ENCODE data around the gene FASN. TPM values are rescaled to one million over a fixed set of nuclear protein-coding genes. Genes with fewer than 3 reads are reported as not detected.

Gene FASN
- total and polyA plus RNA-seq, 8 donors: 22.8 to 268 (median 81.6) TPM

DNA sequence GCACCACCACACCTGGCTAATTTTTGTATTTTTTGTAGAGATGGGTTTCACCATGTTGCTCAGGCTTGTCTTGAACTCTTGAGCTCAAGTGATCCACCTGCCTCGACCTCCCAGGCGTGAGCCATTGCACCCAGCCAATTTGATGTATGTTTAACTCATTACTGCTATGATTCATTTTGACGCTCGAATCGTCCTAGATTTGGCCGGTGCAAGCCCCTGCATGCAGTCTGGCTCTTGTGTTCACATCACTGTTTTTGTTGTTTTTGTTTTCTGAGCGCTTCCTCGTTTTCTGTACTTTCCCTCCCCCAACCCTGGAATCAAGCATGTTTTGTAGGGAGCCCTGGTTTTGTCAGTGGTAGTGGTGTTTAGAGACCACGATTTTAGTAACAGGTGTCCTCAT is 24.6 kb downstream of the FASN start:
- WGBS, 5 donors: 80 to 86% (median 84%) methylated on average over 9 of the region's 9 CpGs
- H3K27me3 ChIP-seq: no peaks in the 10 kb centered on the region
- no peak for DNase-seq
- peaks cover 0 to 9% (median 7%) of the 10 kb centered on the region in 4 donors for H3K36me3 ChIP-seq
- intact Hi-C loops (cut with DNase I; ENCODE audit: low total_unique reads): no loop called here
- H3K4me1 ChIP-seq: no peaks in the 10 kb centered on the region
- no peaks in the 10 kb centered on the region for H3K9me3 ChIP-seq
- no peak for TF ChIP-seq POLR2A (IDR thresholded peaks at IDR 0.05)
- TF ChIP-seq, protein P1, sequence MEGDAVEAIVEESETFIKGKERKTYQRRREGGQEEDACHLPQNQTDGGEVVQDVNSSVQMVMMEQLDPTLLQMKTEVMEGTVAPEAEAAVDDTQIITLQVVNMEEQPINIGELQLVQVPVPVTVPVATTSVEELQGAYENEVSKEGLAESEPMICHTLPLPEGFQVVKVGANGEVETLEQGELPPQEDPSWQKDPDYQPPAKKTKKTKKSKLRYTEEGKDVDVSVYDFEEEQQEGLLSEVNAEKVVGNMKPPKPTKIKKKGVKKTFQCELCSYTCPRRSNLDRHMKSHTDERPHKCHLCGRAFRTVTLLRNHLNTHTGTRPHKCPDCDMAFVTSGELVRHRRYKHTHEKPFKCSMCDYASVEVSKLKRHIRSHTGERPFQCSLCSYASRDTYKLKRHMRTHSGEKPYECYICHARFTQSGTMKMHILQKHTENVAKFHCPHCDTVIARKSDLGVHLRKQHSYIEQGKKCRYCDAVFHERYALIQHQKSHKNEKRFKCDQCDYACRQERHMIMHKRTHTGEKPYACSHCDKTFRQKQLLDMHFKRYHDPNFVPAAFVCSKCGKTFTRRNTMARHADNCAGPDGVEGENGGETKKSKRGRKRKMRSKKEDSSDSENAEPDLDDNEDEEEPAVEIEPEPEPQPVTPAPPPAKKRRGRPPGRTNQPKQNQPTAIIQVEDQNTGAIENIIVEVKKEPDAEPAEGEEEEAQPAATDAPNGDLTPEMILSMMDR (IDR thresholded peaks at IDR 0.05): no peak
- no peak for TF ChIP-seq EP300 (IDR thresholded peaks at IDR 0.05)
- no peak for TF ChIP-seq POLR2AphosphoS5 (IDR thresholded peaks at IDR 0.05)
- H3K27ac ChIP-seq: no peak overlapping the region
- H3K4me3 ChIP-seq: no peak overlapping the region

DNA sequence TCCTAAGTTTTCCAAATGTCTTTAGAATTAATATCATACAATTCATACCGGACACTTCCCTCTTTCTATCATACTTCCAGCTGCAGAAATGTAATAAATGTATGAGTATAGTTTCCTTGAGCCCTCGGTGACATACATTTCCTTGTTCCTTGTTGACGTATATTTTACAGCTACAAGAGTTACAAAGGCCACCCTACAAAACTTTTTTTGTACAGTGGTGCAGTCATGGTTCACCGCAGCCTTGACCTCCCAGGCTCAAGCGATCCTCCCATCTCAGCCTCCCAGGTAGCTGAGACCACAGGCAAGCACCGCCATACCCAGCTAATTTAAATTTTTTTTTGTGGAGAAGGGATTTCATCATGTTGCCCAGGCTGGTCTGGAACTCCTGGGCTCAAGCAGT is 25.2 kb downstream of the FASN start:
- Histone ChIP-seq H3K36me3 (peaks cover 0 to 3% (median under 1%) of the 10 kb centered on the region in 4 donors), H3K27me3 (no peaks in the 10 kb centered on the region), H3K4me1 (no peaks in the 10 kb centered on the region), H3K27ac (no peak overlapping the region), H3K4me3 (no peak overlapping the region), H3K9me3 (no peaks in the 10 kb centered on the region)
- DNase-seq: no peak
- TF ChIP-seq, protein P1 (IDR thresholded peaks at IDR 0.05): no peak
- no peak for TF ChIP-seq POLR2A (IDR thresholded peaks at IDR 0.05)
- TF ChIP-seq POLR2AphosphoS5 (IDR thresholded peaks at IDR 0.05): no peak
- TF ChIP-seq EP300 (IDR thresholded peaks at IDR 0.05): no peak
- 66 to 80% (median 75%) methylated on average over 6 of the region's 6 CpGs for WGBS, 5 donors
- intact Hi-C loops (cut with DNase I; ENCODE audit: low total_unique reads): no loop called here

DNA sequence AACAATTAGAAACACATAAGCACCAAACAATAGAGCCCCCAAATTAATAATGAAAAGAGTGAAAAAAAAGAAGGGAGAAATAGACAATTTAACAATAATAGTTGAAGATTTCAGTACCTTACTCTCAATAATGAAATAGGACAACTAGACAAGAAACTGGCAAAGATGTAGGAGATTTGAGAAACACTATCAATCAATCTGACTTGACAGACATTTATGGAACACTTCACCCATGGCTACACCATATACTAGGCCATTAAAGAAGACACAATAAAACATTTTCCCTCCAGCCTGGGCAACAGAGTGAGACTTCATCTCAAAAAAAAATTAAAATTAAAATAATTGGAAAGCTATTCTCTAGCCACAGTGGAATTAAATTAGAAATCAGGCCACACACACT is 27.4 kb downstream of the FASN start:
- Histone ChIP-seq H3K36me3 (no peaks in the 10 kb centered on the region), H3K4me1 (peaks cover 9 to 12% (median 9%) of the 10 kb centered on the region in 4 donors), H3K9me3 (no peaks in the 10 kb centered on the region), H3K4me3 (no peak overlapping the region), H3K27ac (no peak overlapping the region), H3K27me3 (no peaks in the 10 kb centered on the region)
- TF ChIP-seq POLR2A (IDR thresholded peaks at IDR 0.05): no peak
- no peak for TF ChIP-seq POLR2AphosphoS5 (IDR thresholded peaks at IDR 0.05)
- TF ChIP-seq, protein P1 (IDR thresholded peaks at IDR 0.05): no peak
- no peak for TF ChIP-seq EP300 (IDR thresholded peaks at IDR 0.05)
- no peak for DNase-seq
- intact Hi-C loops (cut with DNase I; ENCODE audit: low total_unique reads): no loop called here

DNA sequence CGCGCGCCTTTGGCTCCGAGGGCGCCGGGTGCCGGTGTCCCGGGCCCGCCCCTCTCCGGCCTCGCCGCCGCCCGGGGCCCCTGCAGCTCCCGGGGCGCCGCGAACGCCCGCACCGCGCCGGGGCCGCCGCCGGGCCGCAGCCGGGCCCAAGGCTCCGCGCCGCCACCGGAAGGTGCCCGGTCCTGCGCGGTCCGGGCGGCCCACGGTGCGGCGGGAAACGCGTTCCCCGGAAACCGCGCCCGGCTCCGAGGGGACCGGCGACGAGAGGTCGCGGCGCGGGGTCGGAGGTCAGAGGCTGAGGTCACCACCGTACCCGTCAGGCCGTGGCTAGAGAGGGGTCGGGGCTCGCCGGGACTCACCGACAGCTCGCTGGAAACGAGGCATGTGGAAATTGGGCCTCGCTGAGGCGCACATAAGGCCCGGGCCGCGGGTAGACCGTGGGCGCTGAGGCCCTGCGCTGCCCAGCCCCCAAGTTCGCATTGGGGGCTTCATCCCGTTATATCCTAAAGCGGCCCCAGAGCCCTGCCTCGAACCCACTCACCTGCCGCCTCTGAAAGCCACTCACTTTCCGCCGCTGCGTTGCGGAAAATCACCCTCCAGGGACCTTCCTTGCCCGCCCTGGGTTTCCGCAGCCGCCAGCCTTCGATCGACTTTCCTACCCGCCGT is 32.3 kb downstream of the FASN start, which contains the start of gene DUS1L:
DUS1L (minus strand) TSS at position 167 of the 666 bp plus-strand sequence. CDS start 745 bp downstream, outside the sequence.
- H3K36me3 ChIP-seq: peaks cover 22 to 36% (median 35%) of the 10 kb centered on the region in 4 donors
- peak within 1 kb of the TSS; percentile 79 to 98 (median 96) for H3K4me3 ChIP-seq
- DNase-seq: peak; percentile 71 to 81
- TF ChIP-seq, protein P1 (IDR thresholded peaks at IDR 0.05): no peak
- no peak for TF ChIP-seq POLR2A (IDR thresholded peaks at IDR 0.05)
- TF ChIP-seq EP300 (IDR thresholded peaks at IDR 0.05): peak; percentile 9
- TF ChIP-seq POLR2AphosphoS5 (IDR thresholded peaks at IDR 0.05): peak in 2 of 3 donors; percentile 78 to 87
- H3K27ac ChIP-seq: peak within 1 kb of the TSS; percentile 78 to 89 (median 87)
- intact Hi-C loops (cut with DNase I; ENCODE audit: low total_unique reads): no loop called here
- H3K9me3 ChIP-seq: no peaks in the 10 kb centered on the region
- H3K27me3 ChIP-seq: no peaks in the 10 kb centered on the region
- WGBS, 5 donors: 10 to 18% (median 14%) methylated on average over 45 to 88 of the region's 88 CpGs
- peaks cover 25 to 36% (median 34%) of the 10 kb centered on the region in 4 donors for H3K4me1 ChIP-seq
